ENCODE measurements around the gene BSND.
"Not testable (repeated sequence)": the region's sequence is repeated elsewhere in the genome, so short reads cannot be mapped to it uniquely, and the experiment has no call there.

BSND gene

GRCh38 chr1:55024163-55024562, 25.4 kb downstream of the BSND start:
- not testable (repeated sequence) for DNase-seq

- not testable (repeated sequence) for DNase-seq
These were observed 27.9 kb downstream of the BSND start for GRCh38 chr1:55026682-55027081.

GRCh38 chr1:55031098-55031497, 32.4 kb downstream of the BSND start:
- DNase-seq = not testable (repeated sequence)

DNA sequence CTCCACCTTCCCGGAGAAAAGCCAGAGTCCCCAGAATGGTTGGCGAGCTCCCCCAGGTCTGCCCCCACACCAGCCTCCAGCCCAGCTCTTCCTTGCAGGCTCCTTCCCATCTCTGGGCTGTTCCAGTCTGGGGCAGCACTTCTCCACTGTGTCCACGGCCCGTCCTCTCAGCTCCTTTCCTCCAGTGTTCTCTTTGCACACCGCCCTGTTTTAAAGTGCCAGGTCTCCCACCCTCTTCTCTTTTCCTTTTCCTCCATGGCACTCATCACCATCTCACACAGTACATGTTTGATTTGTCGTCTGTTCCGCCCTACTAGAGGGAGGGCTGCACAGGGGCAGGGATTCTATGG, 34.5 kb downstream of the BSND start:
- DNase-seq = no peak

DNA sequence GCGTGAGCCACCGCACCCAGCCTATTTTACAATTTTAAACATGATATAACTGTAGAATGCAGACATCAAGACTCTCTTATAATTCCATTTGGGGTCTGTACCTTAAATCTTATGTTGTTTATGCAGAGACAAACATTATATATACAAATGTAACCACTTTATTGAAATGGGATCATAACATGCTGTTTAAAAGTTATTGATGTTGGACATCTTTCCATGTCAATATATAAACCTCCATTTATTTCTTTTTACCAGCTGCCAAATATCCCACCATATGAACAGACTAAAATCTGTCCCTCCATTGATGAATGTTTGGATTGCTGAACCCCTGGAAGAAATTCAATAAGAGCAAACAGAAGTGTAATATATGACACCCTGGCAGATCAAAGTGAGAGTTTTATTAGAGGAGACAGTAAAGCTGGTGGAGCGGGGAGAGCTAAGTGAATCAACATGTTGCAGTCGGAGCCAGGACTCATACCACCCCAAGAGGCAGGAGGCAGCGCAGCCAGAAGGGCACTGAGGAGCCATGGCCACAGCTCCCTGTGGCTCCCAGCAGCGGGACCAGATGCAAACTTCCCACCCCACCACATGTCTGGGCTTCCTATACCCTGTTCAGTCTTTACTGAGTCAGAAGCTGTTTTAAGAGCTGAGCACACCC, 35.9 kb downstream of the BSND start:
- DNase-seq = no peak

DNA sequence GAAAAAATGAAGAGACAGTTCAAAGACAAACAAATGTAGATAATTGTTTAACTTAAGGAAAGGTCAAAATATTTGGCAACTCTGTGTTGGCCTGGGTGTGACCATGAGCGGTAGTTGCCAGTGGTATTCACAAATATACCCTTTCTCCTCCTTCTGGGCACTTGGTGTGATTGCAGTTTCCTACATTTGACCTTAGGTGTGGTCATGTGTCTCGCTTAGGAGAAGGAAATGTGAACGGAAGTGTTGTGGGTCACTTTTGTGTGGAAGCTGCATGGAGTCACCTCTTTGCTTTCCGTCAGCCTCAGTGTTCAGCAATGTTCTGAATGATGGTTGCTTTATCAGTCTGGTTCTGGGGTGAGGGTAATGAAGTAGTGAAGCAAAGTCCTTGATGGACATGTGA, 37.2 kb downstream of the BSND start:
- no peak for DNase-seq

GRCh38 chr1:55037733-55038551, 39.2 kb downstream of the BSND start:
- no peak for DNase-seq

DNA sequence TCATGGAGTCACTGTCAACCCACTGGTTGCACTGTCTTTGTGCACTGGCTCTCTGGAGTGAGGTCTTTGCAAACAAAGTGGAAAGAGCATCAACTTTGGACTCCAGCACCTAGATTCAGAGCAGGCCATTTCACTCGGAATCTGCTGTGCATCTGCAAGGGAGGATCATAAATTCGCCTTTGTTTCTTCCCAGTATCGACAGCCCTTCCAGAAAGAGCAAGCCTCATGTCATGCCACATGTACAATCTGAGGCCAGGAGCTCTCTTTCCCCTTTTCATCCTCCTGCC, 39.8 kb downstream of the BSND start:
- DNase-seq = no peak

DNA sequence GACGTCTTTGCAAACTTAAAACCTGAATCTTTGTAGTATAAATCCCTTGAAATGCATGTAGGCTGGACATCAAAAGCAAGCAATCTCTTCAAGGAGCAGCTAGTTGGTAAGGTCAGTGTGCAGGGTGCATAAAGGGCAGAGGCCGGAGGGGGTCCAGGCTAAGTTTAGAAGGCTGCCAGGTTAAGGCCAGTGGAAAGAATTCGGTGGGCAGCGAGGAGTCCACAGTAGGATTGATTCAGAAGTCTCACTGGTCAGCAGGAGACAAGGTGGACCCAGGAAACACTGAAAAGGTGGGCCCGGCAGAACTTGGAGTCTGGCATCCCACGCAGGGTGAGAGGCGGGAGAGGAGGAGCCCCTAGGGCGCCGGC, 40.2 kb downstream of the BSND start:
- no peak for DNase-seq

DNA sequence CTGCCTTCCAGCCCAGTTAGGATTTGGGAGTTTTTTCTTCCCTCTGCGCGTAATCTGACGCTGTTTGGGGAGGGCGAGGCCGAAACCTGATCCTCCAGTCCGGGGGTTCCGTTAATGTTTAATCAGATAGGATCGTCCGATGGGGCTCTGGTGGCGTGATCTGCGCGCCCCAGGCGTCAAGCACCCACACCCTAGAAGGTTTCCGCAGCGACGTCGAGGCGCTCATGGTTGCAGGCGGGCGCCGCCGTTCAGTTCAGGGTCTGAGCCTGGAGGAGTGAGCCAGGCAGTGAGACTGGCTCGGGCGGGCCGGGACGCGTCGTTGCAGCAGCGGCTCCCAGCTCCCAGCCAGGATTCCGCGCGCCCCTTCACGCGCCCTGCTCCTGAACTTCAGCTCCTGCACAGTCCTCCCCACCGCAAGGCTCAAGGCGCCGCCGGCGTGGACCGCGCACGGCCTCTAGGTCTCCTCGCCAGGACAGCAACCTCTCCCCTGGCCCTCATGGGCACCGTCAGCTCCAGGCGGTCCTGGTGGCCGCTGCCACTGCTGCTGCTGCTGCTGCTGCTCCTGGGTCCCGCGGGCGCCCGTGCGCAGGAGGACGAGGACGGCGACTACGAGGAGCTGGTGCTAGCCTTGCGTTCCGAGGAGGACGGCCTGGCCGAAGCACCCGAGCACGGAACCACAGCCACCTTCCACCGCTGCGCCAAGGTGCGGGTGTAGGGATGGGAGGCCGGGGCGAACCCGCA, 40.8 kb downstream of the BSND start, which contains the start of gene PCSK9:
Gene PCSK9 (plus strand): TSS at position 207 of the 741 bp plus-strand sequence. CDS start 290 bp downstream, at position 497.
- peak in 1 of 2 experiments; percentile 68 for DNase-seq

GRCh38 chr1:55040083-55040932, 41.6 kb downstream of the BSND start:
- DNase-seq = peak in 1 of 2 experiments; percentile 40

DNA sequence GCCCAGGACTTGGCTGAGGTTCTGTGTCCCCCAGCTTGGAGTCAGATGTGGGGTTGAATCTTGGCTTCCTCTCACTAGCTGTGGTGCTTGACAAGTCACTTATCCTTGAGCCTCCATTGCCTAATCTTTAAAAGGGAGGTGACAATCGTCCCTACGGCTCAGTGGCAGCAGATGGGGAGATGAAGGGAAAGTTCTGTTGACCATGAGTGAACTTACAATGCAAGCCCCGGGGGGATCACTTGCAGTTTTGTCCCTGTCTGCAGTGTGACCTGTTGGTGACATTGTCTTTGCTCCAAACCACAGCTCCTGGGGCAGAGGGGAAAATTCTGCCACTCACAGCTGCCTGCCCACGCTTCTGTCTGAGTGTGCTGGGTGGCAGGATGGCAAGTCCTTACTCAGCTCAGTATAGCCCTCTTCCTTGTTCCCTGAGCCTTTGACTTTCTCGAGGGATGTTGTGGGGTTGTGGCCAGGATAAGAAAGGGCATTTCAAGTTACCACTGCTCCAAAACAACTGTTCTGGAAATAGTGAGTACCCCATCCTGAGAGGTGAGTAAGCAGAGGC, 42.3 kb downstream of the BSND start:
- no peak for DNase-seq

GRCh38 chr1:55041613-55042012, 42.9 kb downstream of the BSND start:
- DNase-seq = no peak

DNA sequence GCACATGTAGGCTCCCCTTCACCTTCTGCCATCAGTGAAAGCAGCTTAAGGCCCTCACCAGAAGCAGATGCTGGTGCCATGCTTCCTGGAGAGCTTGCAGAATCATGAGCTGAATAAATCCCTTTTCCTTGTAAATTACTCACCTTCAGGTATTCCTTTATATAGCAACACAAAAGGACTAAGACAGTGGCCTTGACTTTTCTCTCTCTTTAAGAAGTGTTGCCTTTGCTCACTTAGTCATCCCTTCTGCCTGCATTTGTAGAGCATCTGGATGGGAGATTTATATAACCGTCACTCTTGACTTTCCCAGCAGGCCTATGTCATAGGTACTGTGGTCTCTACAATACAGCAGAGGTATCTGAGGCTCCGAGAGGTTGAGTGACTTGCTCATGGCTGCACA, 44.3 kb downstream of the BSND start:
- DNase-seq = no peak

DNA sequence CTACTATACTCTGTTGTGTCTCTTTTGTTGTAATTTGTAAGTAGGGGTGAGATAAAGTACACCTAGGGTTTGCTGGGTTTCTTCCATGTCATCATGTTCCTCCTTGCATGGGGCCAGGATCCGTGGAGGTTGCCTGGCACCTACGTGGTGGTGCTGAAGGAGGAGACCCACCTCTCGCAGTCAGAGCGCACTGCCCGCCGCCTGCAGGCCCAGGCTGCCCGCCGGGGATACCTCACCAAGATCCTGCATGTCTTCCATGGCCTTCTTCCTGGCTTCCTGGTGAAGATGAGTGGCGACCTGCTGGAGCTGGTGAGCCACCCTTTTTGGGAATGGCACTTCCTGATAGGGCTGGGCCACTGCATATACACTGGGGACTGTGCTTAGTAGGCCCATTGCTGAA, 45.0 kb downstream of the BSND start:
- DNase-seq = no peak

DNA sequence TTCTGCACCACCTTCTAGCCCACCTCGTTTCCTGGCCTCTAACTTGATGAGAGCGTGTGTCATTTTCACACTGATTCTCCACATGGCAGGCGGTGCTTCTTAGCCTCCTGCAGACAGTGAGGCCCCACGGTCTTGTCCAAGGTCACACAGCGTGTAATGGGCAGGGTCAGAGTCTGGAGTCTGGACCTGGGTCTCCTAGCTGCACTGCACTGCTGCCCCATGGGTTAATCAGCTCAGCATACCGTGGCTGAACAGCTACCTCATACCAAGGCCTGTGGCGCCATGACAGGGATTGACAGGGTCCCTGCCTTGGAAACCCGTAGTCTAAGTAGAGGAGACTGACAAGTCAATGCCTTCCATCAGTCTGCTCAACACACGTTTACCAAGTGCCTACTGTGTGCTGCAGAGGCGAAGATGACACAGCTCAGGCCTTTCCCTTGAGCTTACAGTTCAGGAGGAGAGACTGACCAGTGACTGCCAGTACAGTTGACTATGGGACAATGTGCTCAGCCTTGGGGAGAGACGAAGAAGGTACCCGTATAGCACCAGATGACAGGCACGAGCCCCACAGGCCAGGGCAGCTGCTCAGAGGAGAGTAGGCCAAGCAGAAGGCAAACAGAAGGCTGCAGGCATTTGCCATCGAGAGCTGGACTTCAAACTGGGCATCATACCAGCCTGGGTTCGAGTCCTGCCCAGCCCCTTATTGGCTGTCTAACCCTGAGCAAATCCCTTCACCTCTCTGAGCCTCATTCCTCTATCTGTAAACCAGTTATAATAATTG, 46.1 kb downstream of the BSND start:
- DNase-seq = no peak

- no peak for DNase-seq
These were observed 46.7 kb downstream of the BSND start for GRCh38 chr1:55045430-55045829.

DNA sequence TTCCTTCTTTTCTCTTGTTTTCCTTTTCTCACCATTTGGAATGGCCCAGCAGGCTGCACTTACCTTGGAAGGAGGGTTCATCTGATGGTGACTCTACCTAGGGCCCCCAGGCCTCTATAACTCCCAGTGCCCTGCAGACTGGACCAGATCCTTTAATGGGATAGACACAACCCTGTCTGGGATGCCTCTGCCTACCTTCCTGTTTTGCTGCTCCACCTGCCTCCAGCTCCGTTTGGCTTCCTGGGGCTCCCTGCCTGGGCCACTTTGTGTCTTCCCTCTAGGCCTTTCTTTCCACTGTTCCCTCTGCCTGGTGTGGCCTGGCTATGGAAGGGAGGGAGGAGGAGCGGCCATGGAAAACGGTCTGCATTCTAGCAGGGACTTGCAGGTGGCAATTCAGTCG, 48.1 kb downstream of the BSND start:
- no peak for DNase-seq

DNA sequence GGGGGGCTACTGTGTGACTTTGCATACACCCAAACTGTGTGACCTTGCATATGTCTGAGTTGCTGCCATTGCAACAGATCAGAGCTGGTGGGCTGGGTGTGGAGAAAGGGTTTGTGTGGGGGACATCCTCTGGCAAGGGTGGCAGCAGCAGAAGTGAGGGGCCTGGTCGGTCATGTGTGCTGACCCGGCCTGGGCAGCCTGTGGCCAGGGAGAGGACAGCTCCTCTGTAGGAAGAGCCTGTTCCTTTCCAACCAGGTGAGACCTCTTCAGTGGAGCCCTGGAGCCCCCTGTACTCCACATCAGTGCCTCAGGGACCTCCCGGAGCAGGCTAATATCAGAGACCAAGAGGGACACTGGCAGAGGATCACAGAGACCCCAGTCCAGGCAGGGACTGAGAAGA, 48.9 kb downstream of the BSND start:
- DNase-seq = no peak

GRCh38 chr1:55048453-55049270, 49.9 kb downstream of the BSND start:
- DNase-seq = no peak

All from NCI-H526 (cell line).